GM12864 (cell line): ENCODE data around the gene PPP3CA.

ENCODE experiments used
- DNase-seq: peaks from one replicate; pipeline ENCODE4 v3.0.0-alpha.2; 2011; ENCODE audit warnings: low read depth
- H3K4me3 ChIP-seq: 2 replicates; pipeline ENCODE4 v1.5.1; 2011; ENCODE audit warnings: mild to moderate bottlenecking, low read depth, low read length, control low read depth
- CTCF ChIP-seq: IDR thresholded peaks from 2 replicates; pipeline ENCODE4 v1.5.1; 2011; ENCODE audit warnings: low read depth, mild to moderate bottlenecking, moderate library complexity, low read length, control low read depth, inconsistent platforms; ENCODE audit errors: missing control alignments

PPP3CA gene

GRCh38 chr4:101347267-101347556 lies at the start of gene PPP3CA:
PPP3CA (minus strand) TSS chr4:101347526.
- H3K4me3 ChIP-seq, result peak within 1 kb of the TSS; percentile 76
- no peak for DNase-seq
- TF ChIP-seq CTCF, result no peak

GRCh38 chr4:101393256-101393655 lies 45.9 kb upstream of the PPP3CA start:
- no peak overlapping the region for H3K4me3 ChIP-seq
- TF ChIP-seq CTCF, result no peak
- no peak for DNase-seq

- H3K4me3 ChIP-seq, result no peak overlapping the region
- TF ChIP-seq CTCF, result no peak
- no peak for DNase-seq
These were observed 23.4 kb upstream of the PPP3CA start for GRCh38 chr4:101370663-101371210.

DNA sequence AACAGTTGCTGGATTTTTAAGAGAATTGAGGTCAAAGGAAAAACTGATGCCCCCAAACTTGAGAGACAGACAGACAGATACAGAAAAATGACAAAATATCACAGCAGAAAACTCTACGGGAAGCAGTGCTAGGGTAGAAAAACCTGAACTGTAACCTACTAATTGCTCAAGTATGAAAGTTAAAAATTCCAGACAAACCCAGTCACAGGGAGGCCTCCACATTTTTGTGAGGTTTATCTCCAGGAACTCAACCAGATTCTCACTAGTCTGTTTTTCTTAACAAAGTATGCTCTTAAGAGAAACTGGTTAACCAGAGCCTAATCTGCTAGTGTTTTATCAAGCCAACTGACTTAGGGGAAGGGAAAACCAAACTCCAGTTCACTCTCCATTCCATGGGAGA lies 19.9 kb upstream of the PPP3CA start:
- no peak for DNase-seq
- no peak overlapping the region for H3K4me3 ChIP-seq
- TF ChIP-seq CTCF, result no peak

DNA sequence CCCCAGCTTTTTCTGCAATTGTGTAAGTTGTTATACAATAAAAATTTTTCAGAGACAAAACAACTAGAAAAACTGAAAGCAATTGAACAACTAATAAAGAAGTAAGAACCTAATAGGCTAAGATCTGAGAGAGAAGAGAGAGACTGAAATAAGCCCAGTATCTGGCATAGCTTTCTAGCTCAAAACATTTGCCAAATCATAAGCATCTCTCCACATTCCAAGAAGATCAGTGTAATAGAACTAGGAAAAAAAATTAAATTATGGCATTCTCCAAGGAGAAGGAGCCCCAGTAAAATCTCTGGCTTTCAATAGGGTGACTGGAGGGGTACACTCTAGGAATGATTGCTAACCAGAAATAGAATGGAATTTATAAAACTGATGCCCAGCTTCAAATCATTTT lies 19.0 kb upstream of the PPP3CA start:
- no peak for DNase-seq
- TF ChIP-seq CTCF, result no peak

DNA sequence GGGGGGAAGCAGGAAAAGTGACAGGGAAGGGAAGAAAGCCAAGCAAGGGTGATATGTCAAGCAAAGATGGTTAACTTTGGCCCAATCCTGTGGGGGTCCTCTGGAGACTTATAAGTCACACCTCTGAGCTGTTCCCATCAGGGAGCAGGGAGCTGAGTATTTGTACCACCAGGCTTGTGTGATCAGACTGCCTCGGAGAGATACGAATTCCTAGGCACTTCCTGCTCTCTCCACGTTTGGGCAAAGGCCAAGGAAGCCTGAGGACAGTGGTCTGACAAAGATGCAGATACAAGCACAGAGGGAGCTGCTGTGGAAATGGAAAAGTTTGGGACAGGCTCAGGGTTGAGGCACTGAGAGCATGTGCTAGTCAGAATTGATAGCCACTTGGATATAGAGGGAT lies 10.4 kb upstream of the PPP3CA start:
- no peak for DNase-seq
- H3K4me3 ChIP-seq, result no peak overlapping the region
- no peak for TF ChIP-seq CTCF

More for the DNA sequence above, 19.0 kb upstream of the PPP3CA start:
- H3K4me3 ChIP-seq, result no peak overlapping the region

- no peak for TF ChIP-seq CTCF
These were observed 9.6 kb upstream of the PPP3CA start for GRCh38 chr4:101356928-101357327.

More at GRCh38 chr4:101356928-101357327, 9.6 kb upstream of the PPP3CA start:
- no peak for DNase-seq
- H3K4me3 ChIP-seq, result no peak overlapping the region
